Epithelial cell of alveolus of lung (primary cell): ENCODE data around the gene BAHD1. TPM values are rescaled to one million over a fixed set of nuclear protein-coding genes. Genes with fewer than 3 reads are reported as not detected.

Experiments used
- total RNA-seq: library from RNA; depleted of rRNA; stranded (reverse); fragments of >200 nt; gene quantifications from 2 replicates; pipeline ENCODE4 v1.2.1, GENCODE V29; 2015

BAHD1 gene
- total RNA-seq, result 9.8 and 10.5 TPM in 2 replicates

GRCh38 chr15:40440743-40441564 lies at the start of gene BAHD1:
Gene BAHD1 (plus strand): TSS chr15:40440953. CDS start chr15:40458465, 17,512 bp downstream.

GRCh38 chr15:40405501-40406381 lies 35.0 kb upstream of the BAHD1 start, which contains the start of gene IVD:
Gene IVD (plus strand): TSS chr15:40405795. CDS start chr15:40405828, 33 bp downstream.

GRCh38 chr15:40470423-40471104 lies 29.8 kb downstream of the BAHD1 start, which contains the start of gene CHST14:
Gene CHST14 (plus strand): TSS chr15:40470984. CDS start chr15:40471214, 230 bp downstream.

Other genes with a start within 250 kb of the BAHD1 start
- gene PAK6, start 201.9 kb upstream of the BAHD1 start, total RNA-seq, result 0.13 TPM in 1 of 2 replicates, not detected in the other
- not detected in 2 replicates for gene ANKRD63, start 157.9 kb upstream of the BAHD1 start, total RNA-seq
- 0.52 TPM in 1 of 2 replicates, not detected in the other for gene PLCB2, start 133.0 kb upstream of the BAHD1 start, total RNA-seq
- 10.7 and 12.2 TPM in 2 replicates for gene INAFM2, start 117.3 kb upstream of the BAHD1 start, total RNA-seq
- 2.3 and 3.0 TPM in 2 replicates for gene CCDC9B, start 100.0 kb upstream of the BAHD1 start, total RNA-seq
- gene PHGR1, start 89.9 kb upstream of the BAHD1 start, total RNA-seq, result not detected in 2 replicates
- 0.08 and 0.13 TPM in 2 replicates for gene DISP2, start 82.7 kb upstream of the BAHD1 start, total RNA-seq
- gene KNSTRN, start 58.2 kb upstream of the BAHD1 start, total RNA-seq, result 26.0 and 32.6 TPM in 2 replicates
- 30.5 and 32.3 TPM in 2 replicates for gene IVD, start 35.2 kb upstream of the BAHD1 start, total RNA-seq
- 29.5 and 41.4 TPM in 2 replicates for gene CHST14, start 30.0 kb downstream of the BAHD1 start, total RNA-seq
- 26.5 and 49.1 TPM in 2 replicates for gene CCDC32, start 124.1 kb downstream of the BAHD1 start, total RNA-seq
- 9.2 and 14.9 TPM in 2 replicates for gene RPUSD2, start 128.3 kb downstream of the BAHD1 start, total RNA-seq
- 7.9 and 16.4 TPM in 2 replicates for gene KNL1, start 153.3 kb downstream of the BAHD1 start, total RNA-seq